ENCODE measurements around the gene TMEM184B. TPM values are rescaled to one million over a fixed set of nuclear protein-coding genes. Genes with fewer than 3 reads are reported as not detected.

TMEM184B gene
- polyA plus RNA-seq, 4 donors, result 7.3 to 47.4 (median 20.3) TPM

- peaks cover 4 to 84% (median 8%) of the 10 kb centered on the region in 3 donors for H3K36me3 ChIP-seq (ENCODE audit: control insufficient read depth in 3 of 3, insufficient read depth in 2 of 3, low read depth in 1 of 3, low read length in 3 of 3)
- peaks cover 0 to 19% (median 0%) of the 10 kb centered on the region in 3 donors for H3K4me1 ChIP-seq (ENCODE audit: control insufficient read depth in 3 of 3, insufficient read depth in 2 of 3, low read depth in 1 of 3, low read length in 2 of 3)
- peak overlapping the region in 1 of 3 donors; percentile 32 for H3K27ac ChIP-seq (ENCODE audit: low read depth in 1 of 3, low read length in 2 of 3)
- peaks cover 0 to 9% of the 10 kb centered on the region in 2 donors for H3K9me3 ChIP-seq (ENCODE audit: control insufficient read depth in 2 of 2, insufficient read depth in 1 of 2, low read depth in 1 of 2, low read length in 1 of 2)
- FAIRE-seq (no peak), DNase-seq (no peak)
- no peak overlapping the region for H3K4me3 ChIP-seq (ENCODE audit: low read depth in 1 of 3, low read length in 3 of 3)
- 80 to 87% (median 81%) methylated on average over 19 of the region's 19 CpGs for WGBS, 3 donors
- H3K27me3 ChIP-seq (ENCODE audit: control insufficient read depth in 3 of 3, insufficient read depth in 3 of 3, low read length in 3 of 3), result no peaks in the 10 kb centered on the region
These were observed 26.7 kb downstream of the TMEM184B start for GRCh38 chr22:38246046-38246658.

- FAIRE-seq (no peak), DNase-seq (no peak)
- 65 to 73% (median 69%) methylated on average over 4 of the region's 4 CpGs for WGBS, 3 donors
- H3K4me1 ChIP-seq (ENCODE audit: control insufficient read depth in 3 of 3, insufficient read depth in 2 of 3, low read depth in 1 of 3, low read length in 2 of 3), result peaks cover 0 to 32% (median 4%) of the 10 kb centered on the region in 3 donors
- H3K4me3 ChIP-seq (ENCODE audit: low read depth in 1 of 3, low read length in 3 of 3), result no peak overlapping the region
- H3K9me3 ChIP-seq (ENCODE audit: control insufficient read depth in 2 of 2, insufficient read depth in 1 of 2, low read depth in 1 of 2, low read length in 1 of 2), result no peaks in the 10 kb centered on the region
- no peaks in the 10 kb centered on the region for H3K27me3 ChIP-seq (ENCODE audit: control insufficient read depth in 3 of 3, insufficient read depth in 3 of 3, low read length in 3 of 3)
- H3K27ac ChIP-seq (ENCODE audit: low read depth in 1 of 3, low read length in 2 of 3), result peak overlapping the region in 1 of 3 donors; percentile 84
- peaks cover 4 to 71% (median 8%) of the 10 kb centered on the region in 3 donors for H3K36me3 ChIP-seq (ENCODE audit: control insufficient read depth in 3 of 3, insufficient read depth in 2 of 3, low read depth in 1 of 3, low read length in 3 of 3)
These were observed 28.7 kb downstream of the TMEM184B start for GRCh38 chr22:38244106-38244505.

- WGBS, 3 donors, result 11 to 42% (median 40%) methylated on average over 17 to 20 of the region's 20 CpGs
- H3K27me3 ChIP-seq (ENCODE audit: control insufficient read depth in 3 of 3, insufficient read depth in 3 of 3, low read length in 3 of 3), result no peaks in the 10 kb centered on the region
- peaks cover 4 to 70% (median 8%) of the 10 kb centered on the region in 3 donors for H3K36me3 ChIP-seq (ENCODE audit: control insufficient read depth in 3 of 3, insufficient read depth in 2 of 3, low read depth in 1 of 3, low read length in 3 of 3)
- H3K4me1 ChIP-seq (ENCODE audit: control insufficient read depth in 3 of 3, insufficient read depth in 2 of 3, low read depth in 1 of 3, low read length in 2 of 3), result peaks cover 0 to 40% (median 8%) of the 10 kb centered on the region in 3 donors
- no peak overlapping the region for H3K4me3 ChIP-seq (ENCODE audit: low read depth in 1 of 3, low read length in 3 of 3)
- H3K27ac ChIP-seq (ENCODE audit: low read depth in 1 of 3, low read length in 2 of 3), result peak overlapping the region; percentile 45 to 84 (median 70)
- no peaks in the 10 kb centered on the region for H3K9me3 ChIP-seq (ENCODE audit: control insufficient read depth in 2 of 2, insufficient read depth in 1 of 2, low read depth in 1 of 2, low read length in 1 of 2)
- DNase-seq, result peak; percentile 86 to 91
- no peak for FAIRE-seq
These were observed 29.6 kb downstream of the TMEM184B start for GRCh38 chr22:38243007-38243765.

GRCh38 chr22:38240734-38241252, 32.0 kb downstream of the TMEM184B start:
- Histone ChIP-seq H3K27me3 (ENCODE audit: control insufficient read depth in 3 of 3, insufficient read depth in 3 of 3, low read length in 3 of 3) (no peaks in the 10 kb centered on the region), H3K4me1 (ENCODE audit: control insufficient read depth in 3 of 3, insufficient read depth in 2 of 3, low read depth in 1 of 3, low read length in 2 of 3) (peaks cover 0 to 49% (median 8%) of the 10 kb centered on the region in 3 donors), H3K27ac (ENCODE audit: low read depth in 1 of 3, low read length in 2 of 3) (peak overlapping the region in 2 of 3 donors; percentile 49 to 52), H3K9me3 (ENCODE audit: control insufficient read depth in 2 of 2, insufficient read depth in 1 of 2, low read depth in 1 of 2, low read length in 1 of 2) (no peaks in the 10 kb centered on the region), H3K4me3 (ENCODE audit: low read depth in 1 of 3, low read length in 3 of 3) (no peak overlapping the region), H3K36me3 (ENCODE audit: control insufficient read depth in 3 of 3, insufficient read depth in 2 of 3, low read depth in 1 of 3, low read length in 3 of 3) (peaks cover 2 to 67% (median 4%) of the 10 kb centered on the region in 3 donors)
- DNase-seq, result peak; percentile 68 to 76
- no peak for FAIRE-seq
- WGBS, 3 donors, result 13 to 53% (median 30%) methylated on average over 6 of the region's 6 CpGs

GRCh38 chr22:38239101-38239761, 33.6 kb downstream of the TMEM184B start:
- Histone ChIP-seq H3K36me3 (ENCODE audit: control insufficient read depth in 3 of 3, insufficient read depth in 2 of 3, low read depth in 1 of 3, low read length in 3 of 3) (peaks cover 3 to 68% (median 3%) of the 10 kb centered on the region in 3 donors), H3K4me3 (ENCODE audit: low read depth in 1 of 3, low read length in 3 of 3) (no peak overlapping the region), H3K4me1 (ENCODE audit: control insufficient read depth in 3 of 3, insufficient read depth in 2 of 3, low read depth in 1 of 3, low read length in 2 of 3) (peaks cover 0 to 49% (median 8%) of the 10 kb centered on the region in 3 donors), H3K27me3 (ENCODE audit: control insufficient read depth in 3 of 3, insufficient read depth in 3 of 3, low read length in 3 of 3) (no peaks in the 10 kb centered on the region), H3K9me3 (ENCODE audit: control insufficient read depth in 2 of 2, insufficient read depth in 1 of 2, low read depth in 1 of 2, low read length in 1 of 2) (no peaks in the 10 kb centered on the region), H3K27ac (ENCODE audit: low read depth in 1 of 3, low read length in 2 of 3) (peak overlapping the region in 2 of 3 donors; percentile 64 to 84)
- FAIRE-seq (no peak), DNase-seq (peak; percentile 64 to 78)
- 14 to 43% (median 30%) methylated on average over 14 of the region's 14 CpGs for WGBS, 3 donors

GRCh38 chr22:38238519-38239071, 34.2 kb downstream of the TMEM184B start:
- DNase-seq (no peak), FAIRE-seq (no peak)
- H3K9me3 ChIP-seq (ENCODE audit: control insufficient read depth in 2 of 2, insufficient read depth in 1 of 2, low read depth in 1 of 2, low read length in 1 of 2), result no peaks in the 10 kb centered on the region
- no peaks in the 10 kb centered on the region for H3K27me3 ChIP-seq (ENCODE audit: control insufficient read depth in 3 of 3, insufficient read depth in 3 of 3, low read length in 3 of 3)
- 63 to 68% (median 67%) methylated on average over 9 of the region's 9 CpGs for WGBS, 3 donors
- H3K4me1 ChIP-seq (ENCODE audit: control insufficient read depth in 3 of 3, insufficient read depth in 2 of 3, low read depth in 1 of 3, low read length in 2 of 3), result peaks cover 0 to 44% (median 8%) of the 10 kb centered on the region in 3 donors
- H3K36me3 ChIP-seq (ENCODE audit: control insufficient read depth in 3 of 3, insufficient read depth in 2 of 3, low read depth in 1 of 3, low read length in 3 of 3), result peaks cover 4 to 68% (median 7%) of the 10 kb centered on the region in 3 donors
- H3K4me3 ChIP-seq (ENCODE audit: low read depth in 1 of 3, low read length in 3 of 3), result no peak overlapping the region
- H3K27ac ChIP-seq (ENCODE audit: low read depth in 1 of 3, low read length in 2 of 3), result peak overlapping the region in 2 of 3 donors; percentile 64 to 84

GRCh38 chr22:38236786-38237185, 36.0 kb downstream of the TMEM184B start:
- Histone ChIP-seq H3K4me1 (ENCODE audit: control insufficient read depth in 3 of 3, insufficient read depth in 2 of 3, low read depth in 1 of 3, low read length in 2 of 3) (peaks cover 0 to 32% (median 8%) of the 10 kb centered on the region in 3 donors), H3K4me3 (ENCODE audit: low read depth in 1 of 3, low read length in 3 of 3) (no peak overlapping the region), H3K36me3 (ENCODE audit: control insufficient read depth in 3 of 3, insufficient read depth in 2 of 3, low read depth in 1 of 3, low read length in 3 of 3) (peaks cover 4 to 75% (median 10%) of the 10 kb centered on the region in 3 donors), H3K27ac (ENCODE audit: low read depth in 1 of 3, low read length in 2 of 3) (no peak overlapping the region), H3K27me3 (ENCODE audit: control insufficient read depth in 3 of 3, insufficient read depth in 3 of 3, low read length in 3 of 3) (no peaks in the 10 kb centered on the region), H3K9me3 (ENCODE audit: control insufficient read depth in 2 of 2, insufficient read depth in 1 of 2, low read depth in 1 of 2, low read length in 1 of 2) (no peaks in the 10 kb centered on the region)
- WGBS, 3 donors, result 29 to 64% (median 58%) methylated on average over 8 of the region's 8 CpGs
- DNase-seq, result peak in 1 of 2 donors; percentile 33
- no peak for FAIRE-seq
